Adrenal gland (tissue), 12 donors: Measurements from ENCODE around the gene STX3. TPM values are rescaled to one million over a fixed set of nuclear protein-coding genes. Genes with fewer than 3 reads are reported as not detected.

ENCODE experiments used
- DNase-seq, 7 donors: peaks; one replicate each; pipeline ENCODE4 v3.0.0-alpha.2; 2019 to 2020
- H3K27ac ChIP-seq, 5 donors: fragments of 200-600 bp; sonication (generic) in 4 of 5; 1 replicate in 3 of 5; 2 replicates in 2 of 5; pipeline versions ENCODE4 v1.5.1 to v1.8.0; 2016 to 2020; ENCODE audit warnings: mild to moderate bottlenecking in 1 of 5
- H3K27me3 ChIP-seq: fragments of 200-600 bp; 2 replicates; pipeline ENCODE4 v1.8.0; 2021
- H3K36me3 ChIP-seq, 2 donors: fragments of 200-600 bp; replicated peaks in 1 of 2; 1 replicate in 1 of 2; 2 replicates in 1 of 2; pipeline versions ENCODE4 v1.5.1 to v1.8.0; 2018 to 2022
- H3K4me1 ChIP-seq, 2 donors: fragments of 200-600 bp; replicated peaks in 1 of 2; 1 replicate in 1 of 2; 2 replicates in 1 of 2; pipeline versions ENCODE4 v1.5.1 to v1.8.0; 2018 to 2021
- H3K4me3 ChIP-seq, 4 donors: fragments of 200-600 bp; sonication (generic) in 3 of 4; one replicate each; pipeline ENCODE4 v1.5.1; 2016 to 2018
- H3K9me3 ChIP-seq, 3 donors: fragments of 200-600 bp; sonication (generic) in 1 of 3; replicated peaks in 1 of 3; 1 replicate in 2 of 3; 2 replicates in 1 of 3; pipeline versions ENCODE4 v1.5.1 to v1.8.0; 2016 to 2021
- POLR2A ChIP-seq, 2 donors: fragments of 450-650 bp; IDR thresholded peaks; one replicate each; pipeline ENCODE4 v1.6.1; 2017; ENCODE audit warnings: antibody characterized with exemption in 2 of 2, mild to moderate bottlenecking in 2 of 2, moderate library complexity in 1 of 2
- WGBS, 4 donors: extraction: QIAGEN DNeasy Blood & Tissue Kit in 2 of 4; methylation state at CpG; one replicate each; pipeline versions ENCODE4 v1.1.5 to v1.1.7; 2013 to 2017; 5-methylcytosine and 5-hydroxymethylcytosine counted together
- intact Hi-C, 2 donors: fragments of 100-400 bp; cut with DNase I; formaldehyde crosslinking; loops; one replicate each; pipeline versions ENCODE4 v1.14.1 to v1.15.0; 2022 to 2023
- polyA plus RNA-seq, 3 donors: library from polyadenylated mRNA; stranded (reverse); fragments of 200-250 nt in 2 of 3; fragments of 350-450 nt in 1 of 3; fragmentation: Illumina TruSeq in 1 of 3; extraction: RNeasy Lipid Tissue Mini Kit (QIAGEN cat#74804) in 1 of 3; gene quantifications; one replicate each; pipeline ENCODE4 v1.2.3, GENCODE V29; 2013 to 2014
- total RNA-seq, 9 donors: library from RNA; depleted of rRNA in 4 of 9; stranded (reverse); fragments of >200 nt in 4 of 9; fragments of 120-200 nt in 1 of 9; fragmentation: NEBNext Ultra II Directional in 1 of 9; extraction: Animal tissue kit (Norgen Biotek cat#: 25700) in 1 of 9; gene quantifications; one replicate each; pipeline versions ENCODE4 v1.1.0 to v1.2.4, GENCODE V29; 2013 to 2023
- TF ChIP-seq, protein P1 (sequence below), 6 experiments: fragments of 450-650 bp in 4 of 6; fragments of 200-600 bp in 2 of 6; sonication (generic) in 1 of 6; IDR thresholded peaks; 1 replicate in 5 of 6; 2 replicates in 1 of 6; pipeline versions ENCODE4 v1.5.1 to v1.8.0; 2016 to 2021; ENCODE audit warnings: antibody characterized with exemption in 6 of 6, mild to moderate bottlenecking in 2 of 6, moderate library complexity in 1 of 6
- donor health status: healthy with polysubstance abuse.
- donor health status: Bipolar disorder and iron deficiency.
- donor health status: DM: yes; HTN: yes; CAD: no.
- donor health status: DM: no; HTN: no; CAD: no.
- donor health status: DM: no; HTN: no; CAD: no.
- donor health status: DM: yes; HTN: yes; CAD: no.

STX3 gene
- total and polyA plus RNA-seq, 12 donors, result 12.3 to 63.2 (median 30.1) TPM

DNA sequence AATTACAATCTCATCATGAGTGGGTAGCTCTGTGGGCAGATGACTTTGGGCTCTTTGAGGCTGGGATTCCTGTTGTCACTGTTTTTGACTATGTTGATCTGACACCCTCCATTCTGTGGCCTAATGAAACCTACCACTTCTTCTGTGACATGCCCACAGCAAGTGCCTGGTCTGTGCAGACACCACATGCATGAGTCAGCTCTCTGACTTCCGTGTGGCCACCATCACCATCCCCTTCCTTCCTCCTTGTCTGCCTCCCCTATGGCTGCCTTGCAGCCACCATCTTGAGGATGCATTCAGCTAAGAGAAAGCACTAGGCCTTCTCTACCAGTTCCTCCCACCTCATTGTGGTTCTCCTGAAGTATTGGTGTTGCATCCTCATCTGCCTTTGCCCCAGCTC, 26.3 kb upstream of the STX3 start:
- Histone ChIP-seq H3K4me3 (no peak overlapping the region), H3K4me1 (no peaks in the 10 kb centered on the region), H3K9me3 (no peaks in the 10 kb centered on the region), H3K27ac (no peak overlapping the region), H3K27me3 (no peaks in the 10 kb centered on the region), H3K36me3 (no peaks in the 10 kb centered on the region)
- intact Hi-C loops, result no loop called here
- no peak for DNase-seq
- WGBS, 4 donors, result 42 to 76% (median 53%) methylated on average over 1 of the region's 1 CpG
- TF ChIP-seq, protein P1, sequence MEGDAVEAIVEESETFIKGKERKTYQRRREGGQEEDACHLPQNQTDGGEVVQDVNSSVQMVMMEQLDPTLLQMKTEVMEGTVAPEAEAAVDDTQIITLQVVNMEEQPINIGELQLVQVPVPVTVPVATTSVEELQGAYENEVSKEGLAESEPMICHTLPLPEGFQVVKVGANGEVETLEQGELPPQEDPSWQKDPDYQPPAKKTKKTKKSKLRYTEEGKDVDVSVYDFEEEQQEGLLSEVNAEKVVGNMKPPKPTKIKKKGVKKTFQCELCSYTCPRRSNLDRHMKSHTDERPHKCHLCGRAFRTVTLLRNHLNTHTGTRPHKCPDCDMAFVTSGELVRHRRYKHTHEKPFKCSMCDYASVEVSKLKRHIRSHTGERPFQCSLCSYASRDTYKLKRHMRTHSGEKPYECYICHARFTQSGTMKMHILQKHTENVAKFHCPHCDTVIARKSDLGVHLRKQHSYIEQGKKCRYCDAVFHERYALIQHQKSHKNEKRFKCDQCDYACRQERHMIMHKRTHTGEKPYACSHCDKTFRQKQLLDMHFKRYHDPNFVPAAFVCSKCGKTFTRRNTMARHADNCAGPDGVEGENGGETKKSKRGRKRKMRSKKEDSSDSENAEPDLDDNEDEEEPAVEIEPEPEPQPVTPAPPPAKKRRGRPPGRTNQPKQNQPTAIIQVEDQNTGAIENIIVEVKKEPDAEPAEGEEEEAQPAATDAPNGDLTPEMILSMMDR (IDR thresholded peaks at IDR 0.05), result no peak
- TF ChIP-seq POLR2A (IDR thresholded peaks at IDR 0.05), result no peak

DNA sequence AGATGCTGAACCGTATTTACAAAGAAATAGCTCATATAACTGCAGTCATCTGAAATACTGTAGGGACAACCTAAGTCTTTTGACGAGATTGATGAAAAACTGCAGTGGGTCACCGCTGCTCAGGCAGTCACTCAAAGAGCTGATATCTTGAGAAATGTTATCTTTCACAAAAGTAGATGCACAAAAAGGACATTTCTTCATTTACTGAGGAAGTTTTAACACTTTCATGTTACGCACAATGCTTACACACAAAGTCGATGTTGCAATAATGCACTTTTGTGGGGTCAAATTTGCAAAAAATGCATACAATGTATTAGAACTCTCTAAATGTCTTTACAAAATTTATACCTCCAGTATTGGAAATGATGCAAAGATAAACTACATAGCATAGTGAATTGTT, 25.3 kb upstream of the STX3 start:
- H3K27ac ChIP-seq, result no peak overlapping the region
- TF ChIP-seq, protein P1 (IDR thresholded peaks at IDR 0.05), result no peak
- TF ChIP-seq POLR2A (IDR thresholded peaks at IDR 0.05), result no peak
- H3K27me3 ChIP-seq, result no peaks in the 10 kb centered on the region
- H3K4me1 ChIP-seq, result no peaks in the 10 kb centered on the region
- intact Hi-C loops, result no loop called here
- 74 to 76% (median 75%) methylated on average over 5 of the region's 5 CpGs for WGBS, 4 donors
- no peaks in the 10 kb centered on the region for H3K36me3 ChIP-seq
- DNase-seq, result no peak
- H3K4me3 ChIP-seq, result no peak overlapping the region
- no peaks in the 10 kb centered on the region for H3K9me3 ChIP-seq

DNA sequence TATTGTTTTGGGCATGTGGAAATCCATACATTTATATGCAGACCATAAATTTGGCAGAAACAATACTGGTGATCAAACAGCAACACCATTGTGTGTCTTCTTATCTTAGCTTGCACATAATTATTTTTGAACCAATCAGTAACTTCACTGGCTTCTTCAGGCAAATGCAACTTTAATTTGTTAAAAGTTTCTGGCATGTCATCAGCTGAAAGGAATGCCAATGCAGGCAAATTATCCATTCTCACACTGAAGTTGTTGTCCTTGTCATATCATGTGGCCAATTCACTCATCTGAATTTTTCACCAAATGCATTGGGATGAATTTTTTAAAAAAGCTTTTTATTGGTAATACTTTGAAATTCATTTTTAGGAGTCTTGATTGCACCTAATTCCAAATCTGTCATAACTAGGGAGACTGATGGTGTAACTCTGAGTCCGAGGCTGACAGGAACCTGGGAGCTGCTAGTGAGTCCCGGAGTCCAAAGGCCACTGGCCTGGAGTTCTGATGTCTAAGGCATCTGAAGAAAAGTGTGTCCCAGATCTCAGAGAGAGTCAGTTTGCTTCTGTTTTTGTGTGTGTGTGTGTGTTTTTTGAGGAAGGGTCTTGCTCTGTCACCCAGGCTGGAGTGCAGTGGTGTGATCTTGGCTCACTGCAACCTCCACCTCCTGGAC, 24.1 kb upstream of the STX3 start:
- Histone ChIP-seq H3K27ac (no peak overlapping the region), H3K4me3 (no peak overlapping the region), H3K36me3 (no peaks in the 10 kb centered on the region), H3K27me3 (no peaks in the 10 kb centered on the region), H3K4me1 (no peaks in the 10 kb centered on the region), H3K9me3 (no peaks in the 10 kb centered on the region)
- TF ChIP-seq, protein P1 (IDR thresholded peaks at IDR 0.05), result no peak
- no peak for TF ChIP-seq POLR2A (IDR thresholded peaks at IDR 0.05)
- WGBS, 4 donors, result 63 to 74% (median 65%) methylated on average over 2 of the region's 2 CpGs
- intact Hi-C loops, result no loop called here
- no peak for DNase-seq

DNA sequence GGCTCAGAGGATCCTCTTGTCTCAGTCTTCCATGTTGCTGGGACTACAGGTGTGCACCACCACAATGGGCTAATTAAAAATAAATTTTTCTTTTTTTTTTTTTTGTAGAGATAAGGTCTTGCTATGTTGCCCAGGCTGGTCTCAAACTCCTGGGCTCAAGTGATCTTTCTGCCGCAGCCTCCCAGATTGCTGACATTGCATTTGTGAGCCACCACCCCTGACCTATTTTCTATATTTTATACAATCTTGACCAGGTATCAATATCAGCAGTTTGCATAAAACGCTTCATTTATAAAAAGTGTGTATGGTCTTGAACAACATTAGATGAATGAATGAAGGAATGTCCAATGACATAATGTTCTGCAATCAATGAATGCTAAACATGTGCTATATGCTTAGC, 9.1 kb upstream of the STX3 start:
- no peak for DNase-seq
- 75 to 88% (median 83%) methylated on average over 2 of the region's 2 CpGs for WGBS, 4 donors

More for the DNA sequence above, 9.1 kb upstream of the STX3 start:
- Histone ChIP-seq H3K27me3 (no peaks in the 10 kb centered on the region), H3K36me3 (no peaks in the 10 kb centered on the region), H3K4me1 (no peaks in the 10 kb centered on the region), H3K9me3 (no peaks in the 10 kb centered on the region), H3K27ac (no peak overlapping the region), H3K4me3 (no peak overlapping the region)
- intact Hi-C loops, result no loop called here
- no peak for TF ChIP-seq POLR2A (IDR thresholded peaks at IDR 0.05)
- TF ChIP-seq, protein P1 (IDR thresholded peaks at IDR 0.05), result no peak
